HepG2 (cell line): ENCODE results near the gene SYNGR2. TPM values are rescaled to one million over a fixed set of nuclear protein-coding genes. Genes with fewer than 3 reads are reported as not detected.

ENCODE experiments used
- ATAC-seq: fragments of 200-7000 bp; cut with Tn5 transposase; 3 replicates; pipeline ENCODE4 v1.9.1; 2020; ENCODE audit warnings: mild to moderate bottlenecking, moderate library complexity
- BruUV-seq: library from RNA; stranded (reverse); fragments of 400-500 nt; replicated peaks from 2 replicates; lab custom pipeline; 2021; lab: Mats Ljungman, UMichigan
- CTCF ChIA-PET: fragments of 300-600 bp; formaldehyde crosslinking; extraction: SDS; loops from one replicate; lab custom pipeline; 2021; ENCODE audit warnings: low total read pairs, inconsistent platforms, low intra/inter-chr PET ratio; lab: Yijun Ruan, JAX
- POLR2A ChIA-PET: fragments of 350-600 bp; sonication (Branson Sonifier 250); formaldehyde crosslinking; loops from one replicate; lab custom pipeline; 2020; ENCODE audit warnings: antibody characterized with exemption, inconsistent platforms; lab: Yijun Ruan, JAX
- DNase-seq: peaks from one replicate; pipeline ENCODE4 v3.0.0-alpha.2; 2015; ENCODE audit warnings: low spot score
- FAIRE-seq: peaks from 3 replicates; lab custom pipeline; 2011; peaks lifted over from hg19 to GRCh38; lab: Jason Lieb, UNC
- H2AFZ ChIP-seq: one replicate; pipeline ENCODE4 v1.6.1; 2011; ENCODE audit warnings: low read length, inconsistent platforms
- H3K27ac ChIP-seq: fragments of 300-600 bp; 3 replicates; pipeline ENCODE4 v1.8.0; 2011; ENCODE audit warnings: mixed run types, mild to moderate bottlenecking, mixed read lengths, low read length, inconsistent platforms; ENCODE audit not compliant: insufficient read depth; ENCODE audit errors: extremely low read length
- H3K27me3 ChIP-seq, 2 experiments: fragments of 200-600 bp in 1 of 2; 2 replicates in 1 of 2; 3 replicates in 1 of 2; pipeline versions ENCODE4 v1.6.0 to v1.8.0; 2011; ENCODE audit warnings: low read length in 2 of 2, mild to moderate bottlenecking in 2 of 2, moderate library complexity in 2 of 2, inconsistent platforms in 1 of 2; ENCODE audit not compliant: insufficient read depth in 2 of 2, control insufficient read depth in 1 of 2
- H3K36me3 ChIP-seq, 2 experiments: fragments of 200-600 bp in 1 of 2; replicated peaks in 1 of 2; 2 replicates in 1 of 2; 3 replicates in 1 of 2; pipeline versions ENCODE4 v1.5.1 to v1.8.0; 2011; ENCODE audit warnings: low read length in 2 of 2, inconsistent platforms in 1 of 2; ENCODE audit not compliant: insufficient read depth in 2 of 2, control insufficient read depth in 1 of 2
- H3K4me1 ChIP-seq: 2 replicates; pipeline ENCODE4 v1.5.1; 2012; ENCODE audit warnings: low read length, inconsistent platforms; ENCODE audit not compliant: insufficient read depth
- H3K4me2 ChIP-seq: 2 replicates; pipeline ENCODE4 v1.6.0; 2011; ENCODE audit warnings: low read depth, low read length, inconsistent platforms
- H3K4me3 ChIP-seq, 3 experiments: fragments of 200-600 bp in 1 of 3; sonication (generic), shearing (Covaris generic) in 1 of 3; replicated peaks in 1 of 3; 2 replicates each; pipeline ENCODE4 v1.5.1; 2011 to 2016; ENCODE audit warnings: low read length in 3 of 3, inconsistent platforms in 2 of 3, low read depth in 2 of 3, mild to moderate bottlenecking in 2 of 3, control low read depth in 1 of 3, mixed read lengths in 1 of 3; ENCODE audit not compliant: insufficient read depth in 1 of 3
- H3K79me2 ChIP-seq: one replicate; pipeline ENCODE4 v1.6.1; 2011; ENCODE audit warnings: low read length, inconsistent platforms; ENCODE audit not compliant: insufficient read depth
- H3K9ac ChIP-seq: 2 replicates; pipeline ENCODE4 v1.6.0; 2011; ENCODE audit warnings: mild to moderate bottlenecking, low read depth, low read length, inconsistent platforms; ENCODE audit not compliant: insufficient read depth
- H3K9me3 ChIP-seq: 2 replicates; pipeline ENCODE4 v1.5.1; 2012; ENCODE audit warnings: mild to moderate bottlenecking, low read length
- H4K20me1 ChIP-seq: 2 replicates; pipeline ENCODE4 v1.6.0; 2011; ENCODE audit warnings: inconsistent platforms, mild to moderate bottlenecking, low read length, moderate library complexity; ENCODE audit not compliant: insufficient read depth
- ARHGAP35 ChIP-seq: sonication (generic); formaldehyde crosslinking; IDR thresholded peaks from 2 replicates; pipeline ENCODE4 v1.9.0; 2022; ENCODE audit warnings: mild to moderate bottlenecking, inconsistent platforms, moderate library complexity, missing genetic modification reagents, borderline replicate concordance
- CENPX ChIP-seq: sonication (generic); formaldehyde crosslinking; IDR thresholded peaks from 2 replicates; pipeline ENCODE4 v1.9.0; 2021; ENCODE audit warnings: mild to moderate bottlenecking, missing genetic modification reagents, moderate library complexity
- E2F2 ChIP-seq: sonication (generic); formaldehyde crosslinking; IDR thresholded peaks from 2 replicates; pipeline ENCODE4 v1.4.0; 2020; ENCODE audit warnings: missing genetic modification reagents, borderline replicate concordance
- EED ChIP-seq: sonication (generic); formaldehyde crosslinking; IDR thresholded peaks from 2 replicates; pipeline ENCODE4 v1.5.0; 2020; ENCODE audit warnings: mild to moderate bottlenecking, missing genetic modification reagents
- EZH2 ChIP-seq: conservative IDR thresholded peaks from 2 replicates; pipeline ENCODE4 v1.6.1; 2012; ENCODE audit warnings: mild to moderate bottlenecking, low read depth, low read length, moderate library complexity
- LBX2 ChIP-seq: sonication (generic); formaldehyde crosslinking; IDR thresholded peaks from 2 replicates; pipeline ENCODE4 v1.5.0; 2020; ENCODE audit warnings: missing genetic modification reagents, mild to moderate bottlenecking, borderline replicate concordance
- MBD4 ChIP-seq: IDR thresholded peaks from 2 replicates; pipeline ENCODE4 v1.6.1; 2012; ENCODE audit warnings: low read length, inconsistent platforms, borderline replicate concordance
- NFKBIZ ChIP-seq: IDR thresholded peaks from 2 replicates; pipeline ENCODE4 v1.6.1; 2018; ENCODE audit warnings: missing genetic modification reagents, missing compliant biosample characterization
- RCOR2 ChIP-seq: IDR thresholded peaks from 2 replicates; pipeline ENCODE4 v1.6.1; 2016; ENCODE audit warnings: missing biosample characterization, missing genetic modification reagents
- SNAI1 ChIP-seq: sonication (generic); formaldehyde crosslinking; IDR thresholded peaks from 2 replicates; pipeline ENCODE4 v1.5.0; 2020; ENCODE audit warnings: mild to moderate bottlenecking, missing genetic modification reagents, borderline replicate concordance
- SP2 ChIP-seq: sonication (generic); formaldehyde crosslinking; IDR thresholded peaks from 2 replicates; pipeline ENCODE4 v1.5.1; 2020; ENCODE audit warnings: mild to moderate bottlenecking, missing genetic modification reagents
- THAP7 ChIP-seq: sonication (generic); formaldehyde crosslinking; IDR thresholded peaks from 2 replicates; pipeline ENCODE4 v1.8.1; 2023; ENCODE audit warnings: mild to moderate bottlenecking, missing genetic modification reagents
- THYN1 ChIP-seq: sonication (generic); formaldehyde crosslinking; IDR thresholded peaks from 2 replicates; pipeline ENCODE4 v1.8.1; 2023; ENCODE audit warnings: low read depth, mild to moderate bottlenecking, moderate library complexity, missing genetic modification reagents, borderline replicate concordance
- U2AF1 ChIP-seq: fragments of 200-400 bp; formaldehyde crosslinking; optimal IDR thresholded peaks from 2 replicates; pipeline ENCODE3; 2017; ENCODE audit warnings: mild to moderate bottlenecking, low read depth, low read length
- ZBTB34 ChIP-seq: sonication (generic); formaldehyde crosslinking; IDR thresholded peaks from 2 replicates; pipeline ENCODE4 v1.8.0; 2022; ENCODE audit warnings: mild to moderate bottlenecking, missing genetic modification reagents
- ZNF256 ChIP-seq: sonication (generic); formaldehyde crosslinking; conservative IDR thresholded peaks from 2 replicates; pipeline ENCODE4 v1.4.0; 2020; ENCODE audit warnings: missing genetic modification reagents
- ZNF317 ChIP-seq: sonication (generic); formaldehyde crosslinking; IDR thresholded peaks from 2 replicates; pipeline ENCODE4 v1.5.0; 2020; ENCODE audit warnings: mild to moderate bottlenecking, missing genetic modification reagents
- ZNF572 ChIP-seq: sonication (generic); formaldehyde crosslinking; IDR thresholded peaks from 2 replicates; pipeline ENCODE4 v1.5.1; 2020; ENCODE audit warnings: mild to moderate bottlenecking, missing genetic modification reagents
- ZNF772 ChIP-seq: sonication (generic); formaldehyde crosslinking; IDR thresholded peaks from 2 replicates; pipeline ENCODE4 v1.5.0; 2020; ENCODE audit warnings: mild to moderate bottlenecking, missing genetic modification reagents
- ZSCAN9 ChIP-seq: IDR thresholded peaks from 2 replicates; pipeline ENCODE4 v1.6.1; 2016; ENCODE audit warnings: borderline replicate concordance
- WGBS: methylation state at CpG from one replicate; pipeline ENCODE4 v1.1.6; 2017; ENCODE audit warnings: low lambda C conversion rate; 5-methylcytosine and 5-hydroxymethylcytosine counted together
- in situ Hi-C: cut with HindIII; loops from 2 replicates; pipeline ENCODE4 v1.10.0; 2017; ENCODE audit warnings: low pct_unique_long_range_greater_than_20kb; ENCODE audit not compliant: extremely low pct_ligation_motif_present
- intact Hi-C: fragments of 100-400 bp; cut with micrococcal nuclease; formaldehyde crosslinking; loops from one replicate; pipeline ENCODE4 v1.10.0; 2022; ENCODE audit not compliant: unreplicated experiment
- polyA plus RNA-seq, 8 experiments: library from polyadenylated mRNA; depleted of rRNA in 3 of 8; stranded (reverse) in 7 of 8; unstranded in 1 of 8; fragments of >200 nt; fragmentation: Illumina TruSeq in 4 of 8; extraction: Trizol in 4 of 8; gene quantifications; 2 replicates each; pipeline versions ENCODE4 v1.2.1 to v1.2.3, GENCODE V29; 2011 to 2016; ENCODE audit warnings: low read depth in 4 of 8, missing spikeins in 1 of 8, mixed read lengths in 1 of 8; ENCODE audit not compliant: insufficient read depth in 1 of 8
- total RNA-seq, 5 experiments: library from RNA; depleted of rRNA; stranded (reverse); fragments of >200 nt; fragmentation: Illumina TruSeq; extraction: Trizol; gene quantifications; 2 replicates each; pipeline ENCODE4 v1.2.3, GENCODE V29; 2016; ENCODE audit warnings: low read depth in 1 of 5

The SYNGR2 gene
- total and polyA plus RNA-seq, 2 of the 13 experiments (the other 11 are each of a cell fraction or from before 2014, with no cell fraction given) = 46.7 to 170 TPM

- Histone ChIP-seq H3K4me1 (peaks cover 68% of the 10 kb centered on the region), H3K4me2 (peak overlapping the region; percentile 90), H3K36me3 (peaks cover 7 to 14% of the 10 kb centered on the region in 2 experiments; a peak in 4 of 5 replicates), H3K9ac (0 out of 2 replicates have a peak overlapping the region, but pooled peaks have one; percentile 4), H3K79me2 (peaks cover 17% of the 10 kb centered on the region), H3K9me3 (no peaks in the 10 kb centered on the region), H2AFZ (no peak overlapping the region), H3K4me3 (peak overlapping the region; percentile 2 to 49 (median 35); a peak in 4 of 6 replicates), H3K27me3 (no peaks in the 10 kb centered on the region), H4K20me1 (peaks cover 3% of the 10 kb centered on the region; the same call in 1 of the 2 replicates), H3K27ac (peak overlapping the region; percentile 6)
- CTCF ChIA-PET = no interaction called here
- intact Hi-C loops = no loop called here
- POLR2A ChIA-PET = interaction anchor here (1.2 to 4.4 kb wide), 2 partner anchors 8 to 57 kb away, joined by 4 to 57 read pairs; partner anchors contain the start of genes AFMID and TK1
- FAIRE-seq = no peak
- no peak for DNase-seq
- in situ Hi-C loops = no loop called here
- no peak for ATAC-seq
- no TSS peak for BruUV-seq
- 7% methylated on average over 5 of the region's 5 CpGs for WGBS
- 0 out of 2 replicates have a peak, but pooled peaks have one; percentile 54 for TF ChIP-seq THYN1
- TF ChIP-seq RCOR2 (CRISPR knock-in tag) = no peak
- no peak for TF ChIP-seq SNAI1 (CRISPR knock-in tag)
- peak; percentile 91; the same call in 1 of the 2 replicates for TF ChIP-seq EED
- no peak for TF ChIP-seq EZH2
- no peak for TF ChIP-seq ARHGAP35 (CRISPR knock-in tag)
- TF ChIP-seq ZNF317 (CRISPR knock-in tag) = no peak
- TF ChIP-seq LBX2 (CRISPR knock-in tag) = no peak
- no peak for TF ChIP-seq CENPX (CRISPR knock-in tag)
- peak; percentile 78 for TF ChIP-seq U2AF1
- TF ChIP-seq ZNF772 (CRISPR knock-in tag) = 0 out of 2 replicates have a peak, but pooled peaks have one; percentile 79
- 0 out of 2 replicates have a peak, but pooled peaks have one; percentile 55 for TF ChIP-seq THAP7 (CRISPR knock-in tag)
- TF ChIP-seq NFKBIZ = no peak
- TF ChIP-seq MBD4 = no peak
- TF ChIP-seq ZNF572 (CRISPR knock-in tag) = 0 out of 2 replicates have a peak, but pooled peaks have one; percentile 0
- TF ChIP-seq SP2 (CRISPR knock-in tag) = 0 out of 2 replicates have a peak, but pooled peaks have one; percentile 2
- 0 out of 2 replicates have a peak, but pooled peaks have one; percentile 12 for TF ChIP-seq ZSCAN9
- TF ChIP-seq E2F2 = no peak
- no peak for TF ChIP-seq ZNF256 (CRISPR knock-in tag)
- TF ChIP-seq ZBTB34 (CRISPR knock-in tag) = no peak; the same call in 1 of the 2 replicates
These were observed 38.3 kb upstream of the SYNGR2 start for GRCh38 chr17:78130090-78130436.
